Gastrocnemius medialis (tissue), 4 donors: ENCODE data around the gene BAK1.

Experiments
- POLR2A ChIP-seq, 2 donors: fragments of 450-650 bp; IDR thresholded peaks; one replicate each; pipeline ENCODE4 v1.6.1; 2017; ENCODE audit warnings: antibody characterized with exemption in 2 of 2, mild to moderate bottlenecking in 2 of 2, moderate library complexity in 2 of 2
- TF ChIP-seq, protein P1 (sequence below), 5 experiments: fragments of 450-650 bp in 3 of 5; fragments of 200-600 bp in 2 of 5; sonication (generic) in 2 of 5; IDR thresholded peaks in 4 of 5; conservative IDR thresholded peaks in 1 of 5; 1 replicate in 4 of 5; 2 replicates in 1 of 5; pipeline ENCODE4 v1.5.1; 2016 to 2019; ENCODE audit warnings: antibody characterized with exemption in 5 of 5, mild to moderate bottlenecking in 3 of 5, moderate library complexity in 3 of 5

DNA sequence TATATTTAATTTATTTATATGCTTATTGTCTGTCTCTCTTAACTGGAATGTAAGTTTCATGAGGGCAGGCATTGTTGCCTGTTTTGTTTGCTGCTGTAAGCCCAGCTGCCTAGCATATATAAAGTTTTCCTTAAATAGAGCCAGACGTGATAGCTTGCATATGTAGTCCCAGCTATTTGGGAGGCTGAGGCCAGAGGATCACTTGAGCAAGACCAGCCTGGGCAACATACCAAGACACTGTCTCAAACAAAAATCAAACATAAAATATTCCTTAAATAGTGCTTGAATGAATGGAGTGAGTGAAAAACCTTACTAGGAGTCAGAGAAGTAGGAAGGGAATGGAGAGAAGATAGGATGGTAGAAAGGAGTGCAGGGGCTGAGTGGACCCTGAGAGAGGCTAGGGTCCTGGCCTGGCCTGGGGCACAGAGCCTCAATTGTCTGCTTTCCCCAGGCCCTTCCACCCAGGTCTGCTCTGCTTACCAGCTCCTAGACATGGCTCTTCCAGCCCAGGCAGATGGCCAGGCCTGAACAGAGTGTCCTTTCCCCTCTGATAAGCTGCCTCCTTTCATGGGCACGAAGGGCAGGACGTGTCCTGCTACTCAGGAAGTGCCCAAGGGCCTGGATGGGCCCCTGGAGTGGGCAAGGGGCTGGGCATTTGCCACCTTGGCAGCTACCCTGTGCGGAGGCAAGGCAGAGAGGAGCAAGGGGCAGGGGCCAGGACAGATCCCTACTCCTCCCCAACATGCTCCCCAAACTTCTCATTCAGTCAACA lies 17.7 kb upstream of the BAK1 start:
- TF ChIP-seq, protein P1, sequence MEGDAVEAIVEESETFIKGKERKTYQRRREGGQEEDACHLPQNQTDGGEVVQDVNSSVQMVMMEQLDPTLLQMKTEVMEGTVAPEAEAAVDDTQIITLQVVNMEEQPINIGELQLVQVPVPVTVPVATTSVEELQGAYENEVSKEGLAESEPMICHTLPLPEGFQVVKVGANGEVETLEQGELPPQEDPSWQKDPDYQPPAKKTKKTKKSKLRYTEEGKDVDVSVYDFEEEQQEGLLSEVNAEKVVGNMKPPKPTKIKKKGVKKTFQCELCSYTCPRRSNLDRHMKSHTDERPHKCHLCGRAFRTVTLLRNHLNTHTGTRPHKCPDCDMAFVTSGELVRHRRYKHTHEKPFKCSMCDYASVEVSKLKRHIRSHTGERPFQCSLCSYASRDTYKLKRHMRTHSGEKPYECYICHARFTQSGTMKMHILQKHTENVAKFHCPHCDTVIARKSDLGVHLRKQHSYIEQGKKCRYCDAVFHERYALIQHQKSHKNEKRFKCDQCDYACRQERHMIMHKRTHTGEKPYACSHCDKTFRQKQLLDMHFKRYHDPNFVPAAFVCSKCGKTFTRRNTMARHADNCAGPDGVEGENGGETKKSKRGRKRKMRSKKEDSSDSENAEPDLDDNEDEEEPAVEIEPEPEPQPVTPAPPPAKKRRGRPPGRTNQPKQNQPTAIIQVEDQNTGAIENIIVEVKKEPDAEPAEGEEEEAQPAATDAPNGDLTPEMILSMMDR (IDR thresholded peaks at IDR 0.05 in 4 of 5, conservative IDR thresholded peaks at IDR 0.05 in 1 of 5) = no peak
- TF ChIP-seq POLR2A (IDR thresholded peaks at IDR 0.05) = no peak
